ENCODE data around the gene SMURF2. TPM values are rescaled to one million over a fixed set of nuclear protein-coding genes. Genes with fewer than 3 reads are reported as not detected.

The SMURF2 gene
- total and polyA plus RNA-seq, 10 of the 15 experiments (the other 5 are each of a cell fraction or from before 2014, with no cell fraction given) = 2.8 to 13.4 (median 7.5) TPM

DNA sequence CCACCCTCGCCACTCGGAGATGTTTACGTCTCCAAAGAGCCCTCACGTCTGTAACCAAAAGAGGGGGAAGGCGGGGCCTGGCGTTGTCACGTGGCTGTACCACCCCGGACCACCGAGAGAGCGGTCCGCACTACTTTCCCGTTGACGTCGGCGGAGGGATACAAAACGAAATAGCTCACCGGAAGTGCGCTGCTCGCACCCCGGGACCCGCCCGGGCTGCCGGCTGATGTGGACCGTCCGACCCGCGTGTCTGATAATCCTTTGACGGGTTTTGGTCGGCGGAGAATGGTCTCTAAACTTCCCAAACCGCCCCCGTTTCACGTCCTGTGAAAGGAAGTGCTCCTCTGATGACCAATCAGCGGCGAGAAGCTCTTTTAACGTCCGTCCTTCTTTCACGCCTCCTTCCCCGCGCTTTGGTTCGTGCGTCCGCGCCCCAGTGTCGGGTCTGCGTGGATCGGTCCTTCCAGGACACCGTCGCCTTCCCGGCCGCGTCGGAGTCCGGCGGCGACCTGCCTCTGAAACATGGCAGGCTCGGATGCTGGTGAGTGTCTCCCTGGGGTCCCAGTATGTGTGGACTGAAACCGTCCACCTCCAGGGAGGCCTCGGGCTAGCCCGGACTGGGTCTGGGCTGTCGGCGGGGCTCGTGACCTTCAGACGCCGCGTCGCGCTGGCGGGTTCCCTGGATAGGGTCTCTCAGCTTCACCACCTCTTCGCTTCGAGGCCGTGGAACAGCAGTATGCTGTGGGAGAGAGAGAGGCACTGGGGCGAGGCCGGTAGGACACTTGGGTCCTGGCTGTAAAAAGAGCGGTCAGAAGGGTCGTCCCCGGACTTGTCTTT is 155.3 kb downstream of the SMURF2 start, which contains the start of gene CEP95:
Gene CEP95 (plus strand): TSS at position 402 of the 837 bp plus-strand sequence. CDS start 121 bp downstream, at position 523.
- intact Hi-C loops (cut with micrococcal nuclease; ENCODE audit: unreplicated experiment) = loop anchor here (2.0 kb wide), 1 partner anchor 142 kb away; no protein-coding TSS in a partner anchor
- TF ChIP-seq YBX1 (IDR thresholded peaks at IDR 0.05) (no peak), IKZF2 (IDR thresholded peaks at IDR 0.05) (peak; percentile 51 to 78; a peak in 2 of 4 replicates), CHD1 (IDR thresholded peaks at IDR 0.05; ENCODE audit: low read depth, low read length) (no peak; the same call in 1 of the 2 replicates), KAT2A (conservative IDR thresholded peaks at IDR 0.05; ENCODE audit: control insufficient read depth, low read depth, low read length) (no peak), HCFC1 (IDR thresholded peaks at IDR 0.05; ENCODE audit: low read length) (no peak; the same call in none of the 2 replicates), SP1 (IDR thresholded peaks at IDR 0.05; ENCODE audit: low read depth, low read length) (peak; percentile 75), POLR2AphosphoS2 (IDR thresholded peaks at IDR 0.05; ENCODE audit: low read depth, low read length) (peak; percentile 27; the same call in 1 of the 2 replicates), CHD4 (IDR thresholded peaks at IDR 0.05) (no peak), IRF3 (IDR thresholded peaks at IDR 0.05) (0 out of 2 replicates have a peak, but pooled peaks have one; percentile 34), IKZF1 (conservative IDR thresholded peaks at IDR 0.05) (peak; percentile 89), RFX5 (IDR thresholded peaks at IDR 0.05; ENCODE audit: low read depth, low read length) (no peak), IRF4 (IDR thresholded peaks at IDR 0.05; ENCODE audit: low read depth, low read length) (peak; percentile 74; the same call in 1 of the 2 replicates), GATAD2B (conservative IDR thresholded peaks at IDR 0.05; ENCODE audit: low read depth) (peak; percentile 82), MTA3 (IDR thresholded peaks at IDR 0.05; ENCODE audit: borderline replicate concordance, low read length) (no peak), RCOR1 (conservative IDR thresholded peaks at IDR 0.05; ENCODE audit: low read depth, low read length) (no peak), RUNX3 (IDR thresholded peaks at IDR 0.05; ENCODE audit: low read length) (peak; percentile 46)
- TF ChIP-seq, protein P1, sequence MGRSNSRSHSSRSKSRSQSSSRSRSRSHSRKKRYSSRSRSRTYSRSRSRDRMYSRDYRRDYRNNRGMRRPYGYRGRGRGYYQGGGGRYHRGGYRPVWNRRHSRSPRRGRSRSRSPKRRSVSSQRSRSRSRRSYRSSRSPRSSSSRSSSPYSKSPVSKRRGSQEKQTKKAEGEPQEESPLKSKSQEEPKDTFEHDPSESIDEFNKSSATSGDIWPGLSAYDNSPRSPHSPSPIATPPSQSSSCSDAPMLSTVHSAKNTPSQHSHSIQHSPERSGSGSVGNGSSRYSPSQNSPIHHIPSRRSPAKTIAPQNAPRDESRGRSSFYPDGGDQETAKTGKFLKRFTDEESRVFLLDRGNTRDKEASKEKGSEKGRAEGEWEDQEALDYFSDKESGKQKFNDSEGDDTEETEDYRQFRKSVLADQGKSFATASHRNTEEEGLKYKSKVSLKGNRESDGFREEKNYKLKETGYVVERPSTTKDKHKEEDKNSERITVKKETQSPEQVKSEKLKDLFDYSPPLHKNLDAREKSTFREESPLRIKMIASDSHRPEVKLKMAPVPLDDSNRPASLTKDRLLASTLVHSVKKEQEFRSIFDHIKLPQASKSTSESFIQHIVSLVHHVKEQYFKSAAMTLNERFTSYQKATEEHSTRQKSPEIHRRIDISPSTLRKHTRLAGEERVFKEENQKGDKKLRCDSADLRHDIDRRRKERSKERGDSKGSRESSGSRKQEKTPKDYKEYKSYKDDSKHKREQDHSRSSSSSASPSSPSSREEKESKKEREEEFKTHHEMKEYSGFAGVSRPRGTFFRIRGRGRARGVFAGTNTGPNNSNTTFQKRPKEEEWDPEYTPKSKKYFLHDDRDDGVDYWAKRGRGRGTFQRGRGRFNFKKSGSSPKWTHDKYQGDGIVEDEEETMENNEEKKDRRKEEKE (IDR thresholded peaks at IDR 0.05) = no peak

More for the DNA sequence above, 155.3 kb downstream of the SMURF2 start, which contains the start of gene CEP95:
- Histone ChIP-seq H3K9me3 (replicated peaks; ENCODE audit: control insufficient read depth, insufficient read depth, low read length) (no peaks in the 10 kb centered on the region), H3K9ac (ENCODE audit: control insufficient read depth, insufficient read depth, low read length) (peak within 1 kb of the TSS; percentile 100), H3K4me2 (ENCODE audit: control insufficient read depth, insufficient read depth) (peak within 1 kb of the TSS; percentile 61), H2AFZ (ENCODE audit: control insufficient read depth, low read depth, low read length) (peak within 1 kb of the TSS; percentile 86), H3K27ac (ENCODE audit: control insufficient read depth, insufficient read depth) (peak within 1 kb of the TSS; percentile 100), H3K4me1 (ENCODE audit: control insufficient read depth, insufficient read depth, low read length) (peaks cover 4% of the 10 kb centered on the region; the same call in 1 of the 2 replicates), H3K27me3 (replicated peaks in 1 of 2; ENCODE audit: control insufficient read depth in 2 of 2, insufficient read depth in 2 of 2, low read length in 1 of 2) (no peaks in the 10 kb centered on the region), H3K4me3 (peak within 1 kb of the TSS; percentile 100), H3K36me3 (ENCODE audit: control insufficient read depth in 2 of 2, insufficient read depth in 2 of 2, low read length in 1 of 2) (peaks cover 2 to 30% of the 10 kb centered on the region in 2 experiments), H4K20me1 (ENCODE audit: control insufficient read depth, insufficient read depth) (peaks cover 6% of the 10 kb centered on the region), H3K79me2 (ENCODE audit: control insufficient read depth, insufficient read depth, low read length) (peaks cover 72% of the 10 kb centered on the region)
- under 1% methylated on average over 77 of the region's 77 CpGs for WGBS (ENCODE audit: insufficient coverage, insufficient replicate concordance, low lambda C conversion rate, missing lambda C conversion rate)
- CTCF ChIA-PET = interaction anchor here (0.6 to 6.8 kb wide), 8 partner anchors 8 to 216 kb away, joined by 3 to 89 read pairs (median 6); partner anchors contain the start of gene POLG2
- no TSS peak for BruUV-seq (replicated peaks)
- RAD21 ChIA-PET (ENCODE audit: unreplicated experiment) = interaction anchor here (0.6 to 2.6 kb wide), 8 partner anchors 9 to 884 kb away, joined by 3 to 11 read pairs (median 3); partner anchors contain the start of genes MAP3K3 and POLG2
- in situ Hi-C loops (cut with MboI) = loop anchor here (10.0 kb wide), 2 partner anchors 138 to 662 kb away; partner anchors contain the start of gene SMARCD2
- SMC1A ChIA-PET (ENCODE audit: uncharacterized antibody, unreplicated experiment) = interaction anchor here (0.8 to 2.9 kb wide), 11 partner anchors 8 to 188 kb away, joined by 3 to 25 read pairs (median 4); partner anchors contain the start of gene POLG2
- POLR2A ChIA-PET = interaction anchor here (0.6 to 3.0 kb wide), 10 partner anchors 9 to 885 kb away, joined by 3 to 64 read pairs (median 3); partner anchors contain the start of genes MAP3K3 and POLG2
- peak; percentile 82 for FAIRE-seq
- peak; percentile 75 for ATAC-seq
- DNase-seq (ENCODE audit: low read depth, low spot score) = peak; percentile 90
